NB4 (cell line): ENCODE results near the gene RPP25L.

Experiments
- DNase-seq: peaks from one replicate; pipeline ENCODE4 v3.0.0; 2010; ENCODE audit warnings: low read depth
- H3K4me3 ChIP-seq: one replicate; pipeline ENCODE4 v1.5.1; 2011; ENCODE audit warnings: mild to moderate bottlenecking, low read depth, low read length, moderate library complexity
- MYC ChIP-seq: IDR thresholded peaks from 2 replicates; pipeline ENCODE4 v1.6.1; 2011; ENCODE audit warnings: low read depth, low read length
- POLR2A ChIP-seq: IDR thresholded peaks from 2 replicates; pipeline ENCODE4 v1.6.1; 2011; ENCODE audit warnings: mild to moderate bottlenecking; ENCODE audit not compliant: insufficient read length; ENCODE audit errors: extremely low read depth
- TF ChIP-seq, protein P1 (sequence below): IDR thresholded peaks from 2 replicates; pipeline ENCODE4 v1.6.1; 2011; ENCODE audit warnings: low read depth, low read length
- TF ChIP-seq, protein P2 (sequence below): IDR thresholded peaks from one replicate; pipeline ENCODE4 v1.5.1; 2012; ENCODE audit warnings: low read depth, low read length

Gene RPP25L

DNA sequence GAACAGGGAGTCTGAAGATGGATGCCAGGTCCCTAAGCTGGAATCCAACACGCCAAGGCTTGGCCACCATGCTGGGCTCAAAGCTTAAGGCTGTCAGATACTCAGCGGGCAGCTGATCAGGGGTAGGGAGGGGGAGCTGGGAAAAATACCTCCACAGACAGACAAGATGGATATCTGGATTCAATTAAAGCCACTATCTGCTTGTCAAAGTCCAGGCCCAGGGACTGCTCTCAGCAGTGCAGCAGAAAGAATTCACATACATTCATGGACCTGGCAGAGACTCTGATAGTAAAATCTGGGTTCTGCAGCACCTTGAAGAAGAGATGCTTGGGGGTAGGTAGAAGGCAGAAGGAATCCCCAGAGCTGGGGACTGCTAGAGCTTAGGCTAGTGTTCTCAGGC is 3.2 kb upstream of the RPP25L start:
- TF ChIP-seq POLR2A (no peak), MYC (no peak)
- TF ChIP-seq, protein P1, sequence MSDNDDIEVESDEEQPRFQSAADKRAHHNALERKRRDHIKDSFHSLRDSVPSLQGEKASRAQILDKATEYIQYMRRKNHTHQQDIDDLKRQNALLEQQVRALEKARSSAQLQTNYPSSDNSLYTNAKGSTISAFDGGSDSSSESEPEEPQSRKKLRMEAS: no peak
- TF ChIP-seq, protein P2, sequence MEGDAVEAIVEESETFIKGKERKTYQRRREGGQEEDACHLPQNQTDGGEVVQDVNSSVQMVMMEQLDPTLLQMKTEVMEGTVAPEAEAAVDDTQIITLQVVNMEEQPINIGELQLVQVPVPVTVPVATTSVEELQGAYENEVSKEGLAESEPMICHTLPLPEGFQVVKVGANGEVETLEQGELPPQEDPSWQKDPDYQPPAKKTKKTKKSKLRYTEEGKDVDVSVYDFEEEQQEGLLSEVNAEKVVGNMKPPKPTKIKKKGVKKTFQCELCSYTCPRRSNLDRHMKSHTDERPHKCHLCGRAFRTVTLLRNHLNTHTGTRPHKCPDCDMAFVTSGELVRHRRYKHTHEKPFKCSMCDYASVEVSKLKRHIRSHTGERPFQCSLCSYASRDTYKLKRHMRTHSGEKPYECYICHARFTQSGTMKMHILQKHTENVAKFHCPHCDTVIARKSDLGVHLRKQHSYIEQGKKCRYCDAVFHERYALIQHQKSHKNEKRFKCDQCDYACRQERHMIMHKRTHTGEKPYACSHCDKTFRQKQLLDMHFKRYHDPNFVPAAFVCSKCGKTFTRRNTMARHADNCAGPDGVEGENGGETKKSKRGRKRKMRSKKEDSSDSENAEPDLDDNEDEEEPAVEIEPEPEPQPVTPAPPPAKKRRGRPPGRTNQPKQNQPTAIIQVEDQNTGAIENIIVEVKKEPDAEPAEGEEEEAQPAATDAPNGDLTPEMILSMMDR: no peak
- DNase-seq: no peak

DNA sequence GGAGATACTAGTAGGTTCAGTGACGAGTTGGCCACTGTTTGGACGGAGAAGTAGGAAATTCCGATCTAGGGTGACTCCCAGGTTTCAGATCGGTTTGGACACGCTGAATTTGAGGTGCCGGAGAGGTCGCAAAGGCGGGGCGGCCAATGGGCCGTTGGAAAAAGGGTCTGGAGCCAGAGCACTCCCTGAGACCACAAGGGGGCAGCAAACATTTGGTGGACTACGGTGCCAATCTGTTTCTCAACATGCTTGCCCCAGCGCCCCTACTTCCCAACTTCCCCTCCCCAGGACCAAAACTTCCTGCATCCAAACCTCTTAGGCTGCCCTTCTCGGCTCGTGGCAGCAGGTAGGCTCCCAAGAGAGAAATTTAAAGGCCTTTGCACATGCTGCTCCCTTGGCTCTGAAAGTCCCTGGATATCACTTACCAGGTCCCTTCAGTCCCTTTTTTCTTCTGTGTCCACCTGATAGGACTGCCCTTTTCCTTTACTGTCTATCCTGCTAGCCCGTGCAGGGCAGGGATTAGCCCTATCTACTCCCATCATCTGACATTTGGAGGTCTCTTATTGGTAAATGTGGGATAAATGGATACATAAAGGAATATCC is 992 bp upstream of the RPP25L start:
- TF ChIP-seq, protein P1: peak; percentile 79
- TF ChIP-seq MYC: peak; percentile 71
- TF ChIP-seq, protein P2: peak; percentile 100
- TF ChIP-seq POLR2A: no peak
- DNase-seq: peak; percentile 93

More for the DNA sequence above, 3.2 kb upstream of the RPP25L start:
- no peak overlapping the region for H3K4me3 ChIP-seq

DNA sequence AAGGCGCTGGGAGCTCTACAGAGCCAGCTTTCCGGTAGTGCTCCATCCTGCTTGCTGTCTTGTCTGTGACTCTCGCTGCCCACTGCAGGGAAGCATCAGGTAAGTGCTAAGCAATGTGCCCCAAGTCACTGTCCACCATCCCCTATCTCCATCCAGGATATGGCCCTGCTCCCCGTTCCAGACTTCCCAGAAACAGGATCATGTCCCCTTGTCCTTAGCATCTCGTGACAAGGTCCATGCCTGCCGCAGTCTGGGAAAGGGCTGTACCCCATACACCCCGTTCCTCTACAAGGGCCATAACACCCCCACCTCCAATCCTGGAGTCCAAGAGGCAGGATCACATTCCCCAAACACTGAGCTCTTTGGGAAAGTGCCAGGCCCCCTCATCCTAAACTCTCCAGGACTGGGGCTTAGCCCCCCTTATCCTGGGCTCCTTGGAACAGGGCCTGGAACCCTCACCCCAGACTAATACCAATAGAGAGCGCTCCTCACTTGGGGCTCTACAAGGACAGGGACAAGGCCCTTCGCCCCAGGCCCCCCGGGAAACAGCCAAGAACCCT is 566 bp downstream of the RPP25L start:
- TF ChIP-seq, protein P2: peak; percentile 0
- TF ChIP-seq POLR2A: no peak
- DNase-seq: no peak
- peak overlapping the region; percentile 79 for H3K4me3 ChIP-seq

More for the DNA sequence above, 992 bp upstream of the RPP25L start:
- H3K4me3 ChIP-seq: peak overlapping the region; percentile 69

DNA sequence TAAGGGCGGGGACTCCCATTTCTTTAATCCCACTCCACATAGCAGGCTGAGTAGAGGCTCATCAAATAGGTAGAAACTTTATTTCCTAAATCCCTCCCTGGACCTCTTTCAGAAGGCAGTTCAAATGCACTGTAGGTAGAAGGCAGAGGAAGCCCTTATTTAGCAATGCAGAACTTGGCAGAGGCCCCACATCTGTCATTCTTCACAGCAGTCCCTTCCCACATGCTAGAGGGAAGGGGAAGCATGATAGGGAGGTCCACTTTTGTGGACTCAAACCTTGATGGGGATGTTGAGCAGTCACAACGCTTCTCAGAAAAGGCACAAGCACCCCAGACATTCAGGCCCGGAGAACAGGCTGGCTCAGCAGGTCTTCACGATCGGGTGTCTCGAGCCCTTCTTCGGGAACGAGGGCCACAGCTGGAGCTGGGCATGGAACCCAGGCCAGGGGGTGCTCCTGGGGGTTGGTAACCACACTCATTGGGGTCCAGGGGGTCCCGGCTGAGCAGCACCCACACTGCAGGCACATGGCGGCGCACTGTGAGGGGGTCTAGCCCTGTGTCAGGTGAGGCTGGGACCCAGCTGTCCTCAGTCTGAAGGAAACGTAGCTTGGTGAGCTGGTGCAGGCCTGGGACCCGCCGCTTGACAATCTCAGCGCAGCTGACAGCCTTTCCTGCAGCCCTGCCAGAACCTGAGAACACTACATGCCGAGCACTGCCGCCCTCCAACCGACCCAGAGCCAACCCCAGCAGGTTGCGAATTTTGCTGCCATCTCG is 1.3 kb downstream of the RPP25L start:
- H3K4me3 ChIP-seq: peak overlapping the region; percentile 79
- peak; percentile 70 for DNase-seq
- peak; percentile 45 for TF ChIP-seq MYC
- no peak for TF ChIP-seq POLR2A
- TF ChIP-seq, protein P1: peak; percentile 65
- TF ChIP-seq, protein P2: no peak

DNA sequence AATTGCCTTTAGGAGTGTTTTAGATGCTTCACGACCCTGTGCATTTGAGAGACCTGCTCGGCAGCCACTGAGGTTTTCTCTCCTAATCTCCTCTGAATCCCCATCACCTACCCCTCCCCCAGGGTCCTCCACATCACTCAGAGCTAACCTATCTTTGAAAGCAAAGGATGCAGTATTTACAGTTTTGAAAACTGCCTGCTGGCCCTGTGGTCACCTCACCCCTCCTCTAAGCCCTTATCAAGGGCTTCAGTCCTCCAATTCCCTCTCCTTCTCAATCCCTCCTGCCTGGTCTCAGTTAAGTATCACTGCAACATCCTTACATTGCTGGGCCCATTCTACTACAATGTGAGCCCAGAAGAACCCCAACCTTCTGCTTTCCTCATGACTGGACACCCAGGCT is 4.6 kb downstream of the RPP25L start:
- H3K4me3 ChIP-seq: no peak overlapping the region
- DNase-seq: no peak
- no peak for TF ChIP-seq POLR2A
- TF ChIP-seq MYC: no peak
- TF ChIP-seq, protein P2: no peak
- TF ChIP-seq, protein P1: no peak
